GM18873 (cell line): Measurements from ENCODE around the gene NAB1.

ENCODE experiments used
- ATAC-seq: cut with Tn5 transposase; IDR thresholded peaks from one replicate; pipeline ENCODE4 v1.9.1; 2021; ENCODE audit warnings: mild to moderate bottlenecking, moderate library complexity, moderate number of reproducible peaks; ENCODE audit not compliant: unreplicated experiment, low FRiP score

NAB1 gene

GRCh38 chr2:190636361-190636760 lies 12.5 kb upstream of the NAB1 start:
- no peak for ATAC-seq

GRCh38 chr2:190637281-190637734 lies 11.6 kb upstream of the NAB1 start:
- ATAC-seq, result no peak

GRCh38 chr2:190637903-190638618 lies 10.8 kb upstream of the NAB1 start:
- ATAC-seq, result no peak

- ATAC-seq, result no peak
Measured at GRCh38 chr2:190640117-190640516, 8.8 kb upstream of the NAB1 start.

GRCh38 chr2:190641469-190641868 lies 7.4 kb upstream of the NAB1 start:
- ATAC-seq, result no peak

- ATAC-seq, result no peak
Measured at GRCh38 chr2:190646780-190647522, 1.9 kb upstream of the NAB1 start.

- ATAC-seq, result peak; percentile 53
Measured at GRCh38 chr2:190648289-190649034, 421 bp upstream of the NAB1 start.

- ATAC-seq, result no peak
Measured at GRCh38 chr2:190649798-190650390, 1.0 kb downstream of the NAB1 start.

GRCh38 chr2:190651413-190651812 lies 2.5 kb downstream of the NAB1 start:
- ATAC-seq, result no peak

- ATAC-seq, result no peak
Measured at GRCh38 chr2:190653231-190653630, 4.3 kb downstream of the NAB1 start.

- ATAC-seq, result no peak
Measured at GRCh38 chr2:190653931-190654330, 5.0 kb downstream of the NAB1 start.

GRCh38 chr2:190655113-190655512 lies 6.2 kb downstream of the NAB1 start:
- ATAC-seq, result no peak

GRCh38 chr2:190655570-190655969 lies 6.7 kb downstream of the NAB1 start:
- no peak for ATAC-seq

GRCh38 chr2:190656301-190656700 lies 7.4 kb downstream of the NAB1 start:
- ATAC-seq, result no peak

- no peak for ATAC-seq
Measured at GRCh38 chr2:190657474-190658255, 8.8 kb downstream of the NAB1 start.

GRCh38 chr2:190659553-190659952 lies 10.7 kb downstream of the NAB1 start:
- no peak for ATAC-seq

GRCh38 chr2:190662754-190663153 lies 13.9 kb downstream of the NAB1 start:
- ATAC-seq, result no peak

- ATAC-seq, result no peak
Measured at GRCh38 chr2:190663348-190663747, 14.5 kb downstream of the NAB1 start.

- ATAC-seq, result no peak
Measured at GRCh38 chr2:190663839-190664238, 15.0 kb downstream of the NAB1 start.

GRCh38 chr2:190664240-190664639 lies 15.4 kb downstream of the NAB1 start:
- ATAC-seq, result no peak
